GM12878 (cell line): ENCODE measurements around the gene ATL1. TPM values are rescaled to one million over a fixed set of nuclear protein-coding genes. Genes with fewer than 3 reads are reported as not detected.

Experiments
- ATAC-seq: fragments of 200-7000 bp; cut with Tn5 transposase; 3 replicates; pipeline ENCODE4 v1.9.1; 2020; ENCODE audit warnings: mild to moderate bottlenecking, moderate library complexity
- BruUV-seq: library from RNA; stranded (reverse); fragments of 400-500 nt; replicated peaks from 2 replicates; lab custom pipeline; 2021; lab: Mats Ljungman, UMichigan
- CTCF ChIA-PET: fragments of 300-600 bp; sonication (Branson Sonifier 250); formaldehyde crosslinking; extraction: SDS; loops from one replicate; lab custom pipeline; 2021; ENCODE audit warnings: inconsistent platforms; lab: Yijun Ruan, JAX
- POLR2A ChIA-PET: fragments of 350-600 bp; formaldehyde crosslinking; extraction: SDS; loops from one replicate; lab custom pipeline; 2021; ENCODE audit warnings: inconsistent platforms; lab: Charles Lee
- RAD21 ChIA-PET: fragments of 300-600 bp; sonication (Branson Sonifier 250); formaldehyde crosslinking; loops from one replicate; lab custom pipeline; 2023; ENCODE audit warnings: antibody characterized with exemption; ENCODE audit not compliant: unreplicated experiment; lab: Charles Lee
- SMC1A ChIA-PET: fragments of 300-600 bp; sonication (Branson Sonifier 250); formaldehyde crosslinking; loops from one replicate; lab custom pipeline; 2023; ENCODE audit not compliant: unreplicated experiment, uncharacterized antibody; lab: Charles Lee
- DNase-seq: peaks from one replicate; pipeline ENCODE4 v3.0.0-alpha.2; 2011; ENCODE audit warnings: low read depth, low spot score
- FAIRE-seq: peaks from 3 replicates; lab custom pipeline; 2011; peaks lifted over from hg19 to GRCh38; lab: Jason Lieb, UNC
- H2AFZ ChIP-seq: 2 replicates; pipeline ENCODE4 v1.6.0; 2011; ENCODE audit warnings: low read depth, low read length, control low read depth; ENCODE audit not compliant: control insufficient read depth
- H3K27ac ChIP-seq: 2 replicates; pipeline ENCODE4 v1.5.1; 2011; ENCODE audit warnings: control low read depth; ENCODE audit not compliant: control insufficient read depth, insufficient read depth
- H3K27me3 ChIP-seq, 2 experiments: replicated peaks in 1 of 2; 2 replicates each; pipeline versions ENCODE4 v1.6.0 to v1.6.1; 2011; ENCODE audit warnings: low read length in 1 of 2; ENCODE audit not compliant: control insufficient read depth in 2 of 2, insufficient read depth in 2 of 2
- H3K36me3 ChIP-seq, 2 experiments: 2 replicates each; pipeline ENCODE4 v1.5.1; 2011; ENCODE audit warnings: low read length in 1 of 2; ENCODE audit not compliant: control insufficient read depth in 2 of 2, insufficient read depth in 2 of 2
- H3K4me1 ChIP-seq: 2 replicates; pipeline ENCODE4 v1.6.1; 2011; ENCODE audit warnings: mild to moderate bottlenecking, low read length, moderate library complexity, mixed read lengths; ENCODE audit not compliant: control insufficient read depth, insufficient read depth
- H3K4me2 ChIP-seq: 2 replicates; pipeline ENCODE4 v1.6.0; 2011; ENCODE audit warnings: control low read depth; ENCODE audit not compliant: control insufficient read depth, insufficient read depth
- H3K4me3 ChIP-seq: fragments of 200-600 bp; sonication (generic); 2 replicates; pipeline ENCODE4 v1.5.1; 2016
- H3K79me2 ChIP-seq: 2 replicates; pipeline ENCODE4 v1.6.0; 2011; ENCODE audit warnings: low read length; ENCODE audit not compliant: control insufficient read depth, insufficient read depth
- H3K9ac ChIP-seq: 2 replicates; pipeline ENCODE4 v1.8.0; 2011; ENCODE audit warnings: low read length, control low read depth, mixed read lengths; ENCODE audit not compliant: control insufficient read depth, insufficient read depth
- H3K9me3 ChIP-seq: replicated peaks from 3 replicates; pipeline ENCODE4 v1.5.1; 2011; ENCODE audit warnings: mild to moderate bottlenecking, low read length; ENCODE audit not compliant: control insufficient read depth, insufficient read depth
- H4K20me1 ChIP-seq: 2 replicates; pipeline ENCODE4 v1.6.0; 2011; ENCODE audit not compliant: control insufficient read depth, insufficient read depth
- BRCA1 ChIP-seq: IDR thresholded peaks from 2 replicates; pipeline ENCODE4 v1.6.1; 2011; ENCODE audit warnings: low read depth, low read length, improper control_type of control experiment
- CEBPZ ChIP-seq: fragments of 150-350 bp; IDR thresholded peaks from 2 replicates; pipeline ENCODE4 v1.6.1; 2016; ENCODE audit warnings: low read depth, low read length
- ELK1 ChIP-seq: IDR thresholded peaks from 2 replicates; pipeline ENCODE4 v1.6.1; 2012; ENCODE audit warnings: low read depth, low read length, improper control_type of control experiment
- ETV6 ChIP-seq, 2 experiments: fragments of 450-650 bp in 1 of 2; IDR thresholded peaks in 1 of 2; conservative IDR thresholded peaks in 1 of 2; 2 replicates each; pipeline ENCODE4 v1.6.1; 2014; ENCODE audit warnings: antibody characterized with exemption in 1 of 2, borderline replicate concordance in 1 of 2, low read depth in 1 of 2, mild to moderate bottlenecking in 1 of 2, moderate library complexity in 1 of 2
- JUND ChIP-seq: IDR thresholded peaks from 2 replicates; pipeline ENCODE4 v1.6.1; 2012; ENCODE audit warnings: low read depth, mild to moderate bottlenecking, low read length, improper control_type of control experiment, moderate library complexity
- POLR2AphosphoS5 ChIP-seq: IDR thresholded peaks from 2 replicates; pipeline ENCODE4 v1.6.1; 2011; ENCODE audit warnings: mild to moderate bottlenecking, low read length, inconsistent platforms
- SIX5 ChIP-seq: IDR thresholded peaks from 2 replicates; pipeline ENCODE4 v1.6.1; 2011; ENCODE audit warnings: mild to moderate bottlenecking, low read depth, low read length, moderate library complexity; ENCODE audit not compliant: severe bottlenecking
- SREBF2 ChIP-seq: IDR thresholded peaks from 2 replicates; pipeline ENCODE4 v1.6.1; 2012; ENCODE audit warnings: mild to moderate bottlenecking, low read length
- TAF1 ChIP-seq: IDR thresholded peaks from 2 replicates; pipeline ENCODE4 v1.6.1; 2011; ENCODE audit warnings: mild to moderate bottlenecking, low read depth, low read length, borderline replicate concordance
- TCF7 ChIP-seq: IDR thresholded peaks from 2 replicates; pipeline ENCODE4 v1.6.1; 2014; ENCODE audit warnings: antibody characterized with exemption, borderline replicate concordance
- YBX1 ChIP-seq: fragments of 450-650 bp; IDR thresholded peaks from 2 replicates; pipeline ENCODE4 v1.6.1; 2016; ENCODE audit warnings: antibody characterized with exemption
- WGBS: methylation state at CpG from one replicate; pipeline ENCODE4 v1.1.6; 2016; ENCODE audit warnings: low lambda C conversion rate; ENCODE audit not compliant: insufficient replicate concordance, insufficient coverage; ENCODE audit errors: missing lambda C conversion rate; 5-methylcytosine and 5-hydroxymethylcytosine counted together
- in situ Hi-C: fragments of 300-500 bp; cut with MboI; formaldehyde crosslinking; loops from 9 replicates; pipeline ENCODE4 v1.14.3; 2018; ENCODE audit warnings: mixed read lengths
- intact Hi-C: fragments of 100-400 bp; cut with micrococcal nuclease; formaldehyde crosslinking; loops from one replicate; pipeline ENCODE4 v1.14.2; 2022; ENCODE audit not compliant: unreplicated experiment
- polyA plus RNA-seq, 11 experiments: library from polyadenylated mRNA; depleted of rRNA in 4 of 11; unstranded in 6 of 11; stranded (reverse) in 5 of 11; fragments of >200 nt; fragmentation: Nextera tagmentation in 4 of 11; fragmentation: Illumina TruSeq in 1 of 11; extraction: Ambion mirVana in 4 of 11; extraction: Trizol in 1 of 11; gene quantifications; 1 replicate in 1 of 11; 2 replicates in 10 of 11; pipeline versions ENCODE4 v1.2.1 to v1.2.3, GENCODE V29; 2011 to 2016; ENCODE audit warnings: inconsistent platforms in 2 of 11, missing spikeins in 2 of 11, low read depth in 1 of 11
- total RNA-seq, 4 experiments: library from RNA; depleted of rRNA in 3 of 4; stranded (reverse); fragments of >200 nt in 3 of 4; fragmentation: Illumina TruSeq in 1 of 4; extraction: Trizol in 1 of 4; gene quantifications; 2 replicates each; pipeline versions ENCODE4 v1.2.1 to v1.2.3, GENCODE V29; 2013 to 2021

Gene ATL1
- total and polyA plus RNA-seq, 10 of the 15 experiments (the other 5 are each of a cell fraction or from before 2014, with no cell fraction given) = 0.11 to 1.2 (median 0.58) TPM; not detected in 1

GRCh38 chr14:50603565-50603964, 43.6 kb downstream of the ATL1 start:
- Histone ChIP-seq H3K4me2 (no peak overlapping the region), H3K4me3 (no peak overlapping the region), H2AFZ (no peak overlapping the region), H3K79me2 (no peaks in the 10 kb centered on the region), H3K27ac (no peak overlapping the region), H3K27me3 (no peaks in the 10 kb centered on the region; a peak in 1 of 4 replicates), H3K36me3 (no peaks in the 10 kb centered on the region), H3K9ac (no peak overlapping the region), H3K4me1 (no peaks in the 10 kb centered on the region), H3K9me3 (no peaks in the 10 kb centered on the region), H4K20me1 (no peaks in the 10 kb centered on the region)
- intact Hi-C loops (no loop called here), in situ Hi-C loops (loop anchor here (5.0 to 25.0 kb wide), 2 partner anchors 169 to 259 kb away; partner anchors contain the start of gene ABHD12B)
- TF ChIP-seq ETV6 (conservative IDR thresholded peaks at IDR 0.05 in 1 of 2, IDR thresholded peaks at IDR 0.05 in 1 of 2; ENCODE audit: borderline replicate concordance in 1 of 2, low read depth in 1 of 2) (no peak), SREBF2 (no peak), SIX5 (no peak), JUND (no peak), TAF1 (no peak), YBX1 (no peak)
- ChIA-PET RAD21 (interaction anchor here (0.9 to 1.0 kb wide), 2 partner anchors 170 to 174 kb away, joined by 3 to 4 read pairs; no protein-coding TSS in a partner anchor), CTCF (interaction anchor here (1.0 to 5.0 kb wide), 6 partner anchors 12 to 257 kb away, joined by 4 to 31 read pairs (median 6); no protein-coding TSS in a partner anchor), POLR2A (no interaction called here), SMC1A (interaction anchor here (1.3 kb wide), 1 partner anchor 170 kb away, joined by 4 read pairs; no protein-coding TSS in a partner anchor)
- 82% methylated on average over 2 of the region's 2 CpGs for WGBS
- DNase-seq (no peak), FAIRE-seq (no peak), ATAC-seq (no peak)
- BruUV-seq = no TSS peak

- H3K4me2 ChIP-seq = no peak overlapping the region
- H3K27me3 ChIP-seq = no peaks in the 10 kb centered on the region; a peak in 1 of 4 replicates
- ATAC-seq = no peak
- 6% methylated on average over 1 of the region's 1 CpG for WGBS
- no peak for DNase-seq
- H3K79me2 ChIP-seq = no peaks in the 10 kb centered on the region
- POLR2A ChIA-PET = interaction anchor here (1.6 kb wide), 1 partner anchor 10 kb away, joined by 4 read pairs; no protein-coding TSS in a partner anchor
- H3K4me1 ChIP-seq = no peaks in the 10 kb centered on the region
- CTCF ChIA-PET = interaction anchor here (0.6 to 5.0 kb wide), 9 partner anchors 11 to 255 kb away, joined by 3 to 31 read pairs (median 5); no protein-coding TSS in a partner anchor
- in situ Hi-C loops = loop anchor here (25.0 kb wide), 1 partner anchor 257 kb away; the partner anchor contains the start of gene ABHD12B
- H4K20me1 ChIP-seq = no peaks in the 10 kb centered on the region
- intact Hi-C loops = no loop called here
- no peak overlapping the region for H3K4me3 ChIP-seq
- no TSS peak for BruUV-seq
- SMC1A ChIA-PET = interaction anchor here (0.7 to 1.8 kb wide), 6 partner anchors 10 to 255 kb away, joined by 3 to 8 read pairs (median 6); no protein-coding TSS in a partner anchor
- H3K9me3 ChIP-seq = no peaks in the 10 kb centered on the region
- no peak overlapping the region for H3K27ac ChIP-seq
- H3K36me3 ChIP-seq = no peaks in the 10 kb centered on the region
- RAD21 ChIA-PET = interaction anchor here (0.9 to 2.1 kb wide), 4 partner anchors 109 to 256 kb away, joined by 3 to 7 read pairs (median 5); no protein-coding TSS in a partner anchor
- no peak overlapping the region for H2AFZ ChIP-seq
- H3K9ac ChIP-seq = no peak overlapping the region
- FAIRE-seq = no peak
- no peak for TF ChIP-seq ELK1
- no peak for TF ChIP-seq POLR2AphosphoS5
- no peak for TF ChIP-seq TCF7
- no peak for TF ChIP-seq BRCA1
- TF ChIP-seq CEBPZ = no peak
These were observed 45.8 kb downstream of the ATL1 start for GRCh38 chr14:50605766-50606165.
